A549 (cell line): Measurements from ENCODE around the gene UNC119B. TPM values are rescaled to one million over a fixed set of nuclear protein-coding genes. Genes with fewer than 3 reads are reported as not detected.

Experiments used
- ATAC-seq, 2 experiments: fragments of 200-7000 bp in 1 of 2; fragments of >200 bp in 1 of 2; cut with Nextera tagmentation in 1 of 2; cut with Tn5 transposase in 1 of 2; 3 replicates each; pipeline versions ENCODE4 v1.8.0 to v1.9.1; 2018 to 2020; ENCODE audit warnings: mild to moderate bottlenecking in 1 of 2, moderate library complexity in 1 of 2
- CTCF ChIA-PET: fragments of 300-600 bp; sonication (Branson Sonifier 250); formaldehyde crosslinking; extraction: SDS; loops from one replicate; lab custom pipeline; 2021; ENCODE audit warnings: antibody characterized with exemption, inconsistent platforms; lab: Yijun Ruan, JAX
- POLR2A ChIA-PET: fragments of 350-600 bp; formaldehyde crosslinking; extraction: SDS; loops from one replicate; lab custom pipeline; 2021; ENCODE audit warnings: antibody characterized with exemption, inconsistent platforms; lab: Yijun Ruan, JAX
- DNase-seq, 2 experiments: peaks; one replicate each; pipeline versions ENCODE4 v3.0.0 to v3.0.0-alpha.2; 2011 to 2016; ENCODE audit warnings: low read depth in 1 of 2, low spot score in 1 of 2
- FAIRE-seq: peaks from 2 replicates; lab custom pipeline; 2011; peaks lifted over from hg19 to GRCh38; lab: Jason Lieb, UNC
- H3K27ac ChIP-seq, 2 experiments: fragments of >200 bp; sonication (Bioruptor Twin); formaldehyde crosslinking; 3 replicates each; pipeline ENCODE4 v1.5.1; 2016 to 2017
- H3K4me1 ChIP-seq: fragments of >200 bp; sonication (Bioruptor Twin); formaldehyde crosslinking; 3 replicates; pipeline ENCODE4 v1.6.1; 2016
- H3K4me2 ChIP-seq: fragments of >200 bp; sonication (Bioruptor Twin); formaldehyde crosslinking; 3 replicates; pipeline ENCODE4 v1.6.1; 2016
- H3K4me3 ChIP-seq: fragments of >200 bp; sonication (Bioruptor Twin); formaldehyde crosslinking; 3 replicates; pipeline ENCODE4 v1.5.1; 2016
- H3K9me3 ChIP-seq: fragments of >200 bp; sonication (Bioruptor Twin); formaldehyde crosslinking; 3 replicates; pipeline ENCODE4 v1.6.1; 2016
- BCL3 ChIP-seq: fragments of >200 bp; sonication (Bioruptor Twin); formaldehyde crosslinking; IDR thresholded peaks from 3 replicates; pipeline ENCODE4 v1.6.1; 2016
- CHD2 ChIP-seq: fragments of 150-350 bp; IDR thresholded peaks from 2 replicates; pipeline ENCODE4 v1.6.1; 2014; ENCODE audit warnings: low read length; ENCODE audit not compliant: partially characterized antibody
- CTCF ChIP-seq: fragments of >200 bp; sonication (Bioruptor Twin); formaldehyde crosslinking; IDR thresholded peaks from 3 replicates; pipeline ENCODE4 v1.5.1; 2016
- EHMT2 ChIP-seq: fragments of 200-600 bp; sonication (generic); IDR thresholded peaks from 2 replicates; pipeline ENCODE4 v1.6.1; 2016; ENCODE audit warnings: antibody characterized with exemption, low read depth, mild to moderate bottlenecking, moderate library complexity
- FOSL2 ChIP-seq, 2 experiments: fragments of 450-650 bp in 1 of 2; fragments of >200 bp in 1 of 2; sonication (Bioruptor Twin) in 1 of 2; formaldehyde crosslinking; IDR thresholded peaks; 2 replicates each; pipeline versions ENCODE4 v1.5.0 to v1.6.1; 2016 to 2020; ENCODE audit warnings: mild to moderate bottlenecking in 1 of 2, moderate library complexity in 1 of 2
- FOXS1 ChIP-seq: fragments of 250-450 bp; sonication (Bioruptor Pico); IDR thresholded peaks from 2 replicates; pipeline ENCODE4 v1.5.0; 2020; ENCODE audit warnings: mild to moderate bottlenecking, moderate library complexity
- HMGXB4 ChIP-seq: fragments of 250-450 bp; sonication (Bioruptor Pico); IDR thresholded peaks from 2 replicates; pipeline ENCODE4 v1.5.0; 2021; ENCODE audit warnings: mild to moderate bottlenecking, moderate library complexity, borderline replicate concordance
- JUN ChIP-seq, 2 experiments: fragments of >200 bp; sonication (Bioruptor Twin); formaldehyde crosslinking; IDR thresholded peaks; 2 replicates in 1 of 2; 3 replicates in 1 of 2; pipeline ENCODE4 v1.6.1; 2016 to 2017
- KDM5A ChIP-seq: fragments of 200-600 bp; sonication (generic); IDR thresholded peaks from 2 replicates; pipeline ENCODE4 v1.6.1; 2016; ENCODE audit warnings: antibody characterized with exemption, mild to moderate bottlenecking
- NR3C1 ChIP-seq: fragments of >200 bp; sonication (Bioruptor Twin); formaldehyde crosslinking; IDR thresholded peaks from 3 replicates; pipeline ENCODE4 v1.6.1; 2017
- RARB ChIP-seq: fragments of 250-450 bp; sonication (Bioruptor Pico); IDR thresholded peaks from 2 replicates; pipeline ENCODE4 v1.8.0; 2021; ENCODE audit warnings: mild to moderate bottlenecking, moderate library complexity
- RNF2 ChIP-seq: fragments of 200-600 bp; sonication (generic); IDR thresholded peaks from 2 replicates; pipeline ENCODE4 v1.6.1; 2016; ENCODE audit warnings: low read depth, mild to moderate bottlenecking, antibody characterized with exemption, moderate library complexity, borderline replicate concordance
- WGBS: methylation state at CpG from one replicate; pipeline ENCODE4 v1.1.6; 2017; ENCODE audit errors: missing lambda C conversion rate; 5-methylcytosine and 5-hydroxymethylcytosine counted together
- polyA plus RNA-seq, 4 experiments: library from polyadenylated mRNA; depleted of rRNA in 3 of 4; stranded (reverse); fragments of >200 nt; fragmentation: RNase III in 1 of 4; extraction: RNeasy Plus Mini Kit Qiagen cat#74134 plus additional on column Dnase treatment in 1 of 4; gene quantifications; 2 replicates in 3 of 4; 3 replicates in 1 of 4; pipeline ENCODE4 v1.2.3, GENCODE V29; 2011 to 2017
- TF ChIP-seq, protein P1 (sequence below): fragments of >200 bp; sonication (Bioruptor Twin); formaldehyde crosslinking; IDR thresholded peaks from 2 replicates; pipeline ENCODE4 v1.6.1; 2016

The UNC119B gene
- polyA plus RNA-seq, 2 of the 4 experiments (the other 2 are of a cell fraction): 25.8 to 41.5 TPM

- WGBS: 65% methylated on average over 3 of the region's 3 CpGs
- Histone ChIP-seq H3K4me3 (no peak overlapping the region), H3K27ac (no peak overlapping the region), H3K4me1 (no peaks in the 10 kb centered on the region), H3K9me3 (no peaks in the 10 kb centered on the region), H3K4me2 (no peak overlapping the region)
- POLR2A ChIA-PET: no interaction called here
- TF ChIP-seq HMGXB4 (CRISPR knock-in tag): no peak
- no peak for TF ChIP-seq RARB (CRISPR knock-in tag)
- no peak for TF ChIP-seq JUN (IDR thresholded peaks at IDR 0.05)
- TF ChIP-seq BCL3: no peak
- ATAC-seq (no peak), DNase-seq (no peak), FAIRE-seq (no peak)
- CTCF ChIA-PET: interaction anchor here (0.7 to 3.1 kb wide), 3 partner anchors 12 to 72 kb away, joined by 3 to 26 read pairs (median 3); no protein-coding TSS in a partner anchor
These were observed 47.4 kb upstream of the UNC119B start for GRCh38 chr12:120662879-120663278.

- H3K27ac ChIP-seq: no peak overlapping the region
- DNase-seq (no peak), FAIRE-seq (no peak), ATAC-seq (no peak)
- ChIA-PET CTCF (interaction anchor here (1.1 to 3.1 kb wide), 3 partner anchors 14 to 72 kb away, joined by 3 to 26 read pairs (median 11); no protein-coding TSS in a partner anchor), POLR2A (no interaction called here)
- no peak overlapping the region for H3K4me2 ChIP-seq
- 71% methylated on average over 5 of the region's 5 CpGs for WGBS
- TF ChIP-seq, protein P1, sequence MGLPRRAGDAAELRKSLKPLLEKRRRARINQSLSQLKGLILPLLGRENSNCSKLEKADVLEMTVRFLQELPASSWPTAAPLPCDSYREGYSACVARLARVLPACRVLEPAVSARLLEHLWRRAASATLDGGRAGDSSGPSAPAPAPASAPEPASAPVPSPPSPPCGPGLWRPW: no peak
- no peak for TF ChIP-seq FOXS1 (CRISPR knock-in tag)
- TF ChIP-seq CHD2: no peak
- no peak for TF ChIP-seq EHMT2
- TF ChIP-seq KDM5A: no peak
- H3K4me3 ChIP-seq: no peak overlapping the region
- H3K4me1 ChIP-seq: no peaks in the 10 kb centered on the region
- H3K9me3 ChIP-seq: no peaks in the 10 kb centered on the region
These were observed 46.5 kb upstream of the UNC119B start for GRCh38 chr12:120663741-120664140.

- TF ChIP-seq RNF2 (no peak), KDM5A (no peak), NR3C1 (no peak), CTCF (no peak), FOSL2 (IDR thresholded peaks at IDR 0.05) (no peak), FOSL2 (CRISPR knock-in tag; IDR thresholded peaks at IDR 0.05) (no peak)
- TF ChIP-seq, protein P1: no peak
- ATAC-seq (no peak; a peak in 2 of 6 replicates), FAIRE-seq (no peak), DNase-seq (no peak)
- Histone ChIP-seq H3K4me1 (0 out of 3 replicates have a peak, but pooled peaks cover 4% of the 10 kb centered on the region), H3K27ac (no peak overlapping the region), H3K4me3 (no peak overlapping the region), H3K4me2 (no peak overlapping the region), H3K9me3 (no peaks in the 10 kb centered on the region)
- POLR2A ChIA-PET: no interaction called here
- CTCF ChIA-PET: interaction anchor here (0.6 to 1.7 kb wide), 4 partner anchors 9 to 300 kb away, joined by 3 to 8 read pairs (median 4); no protein-coding TSS in a partner anchor
- 86% methylated on average over 29 of the region's 34 CpGs for WGBS
These were observed 43.5 kb upstream of the UNC119B start for GRCh38 chr12:120666571-120667390.
